HG02571 (cell line): Measurements from ENCODE around the gene HS6ST2.

Experiments
- ATAC-seq: cut with Tn5 transposase; IDR thresholded peaks from one replicate; pipeline ENCODE4 v1.9.1; 2021; ENCODE audit warnings: mild to moderate bottlenecking, moderate library complexity; ENCODE audit not compliant: unreplicated experiment

Gene HS6ST2

GRCh38 chrX:132689612-132690563 lies 268.5 kb downstream of the HS6ST2 start:
- ATAC-seq, result no peak

- no peak for ATAC-seq
These were observed 273.2 kb downstream of the HS6ST2 start for GRCh38 chrX:132685276-132685675.

- no peak for ATAC-seq
These were observed 281.2 kb downstream of the HS6ST2 start for GRCh38 chrX:132677233-132677716.

- no peak for ATAC-seq
These were observed 281.8 kb downstream of the HS6ST2 start for GRCh38 chrX:132676561-132677186.

- no peak for ATAC-seq
These were observed 282.3 kb downstream of the HS6ST2 start for GRCh38 chrX:132676102-132676501.

GRCh38 chrX:132673331-132673730 lies 285.1 kb downstream of the HS6ST2 start:
- no peak for ATAC-seq

- no peak for ATAC-seq
These were observed 287.2 kb downstream of the HS6ST2 start for GRCh38 chrX:132671229-132671641.

GRCh38 chrX:132669142-132669541 lies 289.3 kb downstream of the HS6ST2 start:
- ATAC-seq, result no peak

- no peak for ATAC-seq
These were observed 290.3 kb downstream of the HS6ST2 start for GRCh38 chrX:132668178-132668577.

GRCh38 chrX:132665676-132666075 lies 292.8 kb downstream of the HS6ST2 start:
- ATAC-seq, result no peak

GRCh38 chrX:132664273-132664672 lies 294.2 kb downstream of the HS6ST2 start:
- no peak for ATAC-seq

- no peak for ATAC-seq
These were observed 295.6 kb downstream of the HS6ST2 start for GRCh38 chrX:132662844-132663243.

GRCh38 chrX:132657876-132658275 lies 300.6 kb downstream of the HS6ST2 start:
- ATAC-seq, result no peak

- no peak for ATAC-seq
These were observed 305.6 kb downstream of the HS6ST2 start for GRCh38 chrX:132652871-132653270.

- no peak for ATAC-seq
These were observed 306.9 kb downstream of the HS6ST2 start for GRCh38 chrX:132651421-132652086.

GRCh38 chrX:132648895-132649294 lies 309.5 kb downstream of the HS6ST2 start:
- no peak for ATAC-seq

GRCh38 chrX:132639446-132639845 lies 319.0 kb downstream of the HS6ST2 start:
- ATAC-seq, result no peak

- no peak for ATAC-seq
These were observed 320.1 kb downstream of the HS6ST2 start for GRCh38 chrX:132638313-132638712.

GRCh38 chrX:132636080-132636479 lies 322.3 kb downstream of the HS6ST2 start:
- ATAC-seq, result no peak

GRCh38 chrX:132634521-132634920 lies 323.9 kb downstream of the HS6ST2 start:
- ATAC-seq, result no peak

GRCh38 chrX:132631579-132632232 lies 326.7 kb downstream of the HS6ST2 start:
- no peak for ATAC-seq
